ENCODE measurements around the gene KLHL30. TPM values are rescaled to one million over a fixed set of nuclear protein-coding genes. Genes with fewer than 3 reads are reported as not detected.

The KLHL30 gene
- total RNA-seq, 4 donors from 2014 or later, result 0.14 to 5.6 TPM; not detected in 2

- no peak for TF ChIP-seq EP300 (IDR thresholded peaks at IDR 0.05; ENCODE audit: low read depth)
- no peak for TF ChIP-seq POLR2A (IDR thresholded peaks at IDR 0.05)
- 86% methylated on average over 21 of the region's 21 CpGs; no CpG with 5 or more reads in 1 of the 2 donors for WGBS, 2 donors (ENCODE audit: low coverage in 1 of 2)
- H3K4me1 ChIP-seq, result peaks cover 12 to 26% (median 20%) of the 10 kb centered on the region in 4 donors
- no peaks in the 10 kb centered on the region for H3K9me3 ChIP-seq
- DNase-seq, result no peak
- no peak overlapping the region for H3K4me3 ChIP-seq
- H3K27me3 ChIP-seq, result peaks cover 61% of the 10 kb centered on the region
- in situ Hi-C loops (cut with MboI; ENCODE audit: low pct_ligation_motif_present in 1 of 4, low pct_unique_long_range_greater_than_20kb in 1 of 4, low sequenced_read_pairs in 3 of 4), result no loop called here
- no peaks in the 10 kb centered on the region for H3K36me3 ChIP-seq
- H3K27ac ChIP-seq, result no peak overlapping the region
- intact Hi-C loops (cut with DNase I; ENCODE audit: low total_unique reads), result loop anchor here (1.0 kb wide), 1 partner anchor 101 kb away; no protein-coding TSS in a partner anchor
Measured at GRCh38 chr2:238161291-238162051, 23.0 kb downstream of the KLHL30 start.

GRCh38 chr2:238162251-238162845, 23.9 kb downstream of the KLHL30 start:
- 76% methylated on average over 13 of the region's 14 CpGs; no CpG with 5 or more reads in 1 of the 2 donors for WGBS, 2 donors (ENCODE audit: low coverage in 1 of 2)

GRCh38 chr2:238162846-238163441, 24.5 kb downstream of the KLHL30 start:
- Histone ChIP-seq H3K4me3 (no peak overlapping the region), H3K9me3 (no peaks in the 10 kb centered on the region), H3K27me3 (peaks cover 59% of the 10 kb centered on the region), H3K27ac (no peak overlapping the region), H3K4me1 (peaks cover 11 to 26% (median 19%) of the 10 kb centered on the region in 4 donors), H3K36me3 (no peaks in the 10 kb centered on the region)
- DNase-seq, result no peak
- in situ Hi-C loops (cut with MboI; ENCODE audit: low pct_ligation_motif_present in 1 of 4, low pct_unique_long_range_greater_than_20kb in 1 of 4, low sequenced_read_pairs in 3 of 4), result no loop called here
- intact Hi-C loops (cut with DNase I; ENCODE audit: low total_unique reads), result loop anchor here (1.0 kb wide), 1 partner anchor 99 kb away; no protein-coding TSS in a partner anchor
- no peak for TF ChIP-seq EP300 (IDR thresholded peaks at IDR 0.05; ENCODE audit: low read depth)
- TF ChIP-seq POLR2AphosphoS5 (IDR thresholded peaks at IDR 0.05), result no peak
- TF ChIP-seq CTCF (IDR thresholded peaks at IDR 0.05), result no peak
- no peak for TF ChIP-seq POLR2A (IDR thresholded peaks at IDR 0.05)
- 40% methylated on average over 1 to 8 of the region's 15 CpGs for WGBS, 2 donors (ENCODE audit: low coverage in 1 of 2)

More at GRCh38 chr2:238162251-238162845, 23.9 kb downstream of the KLHL30 start:
- TF ChIP-seq POLR2AphosphoS5 (IDR thresholded peaks at IDR 0.05), result no peak
- no peak for TF ChIP-seq POLR2A (IDR thresholded peaks at IDR 0.05)
- no peak for TF ChIP-seq EP300 (IDR thresholded peaks at IDR 0.05; ENCODE audit: low read depth)
- no peak for TF ChIP-seq CTCF (IDR thresholded peaks at IDR 0.05)
- Histone ChIP-seq H3K36me3 (no peaks in the 10 kb centered on the region), H3K9me3 (no peaks in the 10 kb centered on the region), H3K27me3 (peaks cover 61% of the 10 kb centered on the region), H3K4me3 (no peak overlapping the region), H3K4me1 (peaks cover 12 to 26% (median 20%) of the 10 kb centered on the region in 4 donors), H3K27ac (no peak overlapping the region)
- in situ Hi-C loops (cut with MboI; ENCODE audit: low pct_ligation_motif_present in 1 of 4, low pct_unique_long_range_greater_than_20kb in 1 of 4, low sequenced_read_pairs in 3 of 4) (no loop called here), intact Hi-C loops (cut with DNase I; ENCODE audit: low total_unique reads) (loop anchor here (1.0 kb wide), 1 partner anchor 100 kb away; no protein-coding TSS in a partner anchor)
- no peak for DNase-seq

GRCh38 chr2:238163481-238164198, 25.2 kb downstream of the KLHL30 start:
- WGBS, 2 donors (ENCODE audit: low coverage in 1 of 2), result 7 to 52% methylated on average over 4 to 37 of the region's 95 CpGs
- peaks cover 4 to 19% (median 12%) of the 10 kb centered on the region in 4 donors for H3K4me1 ChIP-seq
- no peaks in the 10 kb centered on the region for H3K36me3 ChIP-seq
- no peak overlapping the region for H3K4me3 ChIP-seq
- in situ Hi-C loops (cut with MboI; ENCODE audit: low pct_ligation_motif_present in 1 of 4, low pct_unique_long_range_greater_than_20kb in 1 of 4, low sequenced_read_pairs in 3 of 4) (no loop called here), intact Hi-C loops (cut with DNase I; ENCODE audit: low total_unique reads) (no loop called here)
- peaks cover 52% of the 10 kb centered on the region for H3K27me3 ChIP-seq
- no peaks in the 10 kb centered on the region for H3K9me3 ChIP-seq
- no peak for DNase-seq
- no peak for TF ChIP-seq POLR2AphosphoS5 (IDR thresholded peaks at IDR 0.05)
- no peak for TF ChIP-seq POLR2A (IDR thresholded peaks at IDR 0.05)
- H3K27ac ChIP-seq, result no peak overlapping the region

Data from transverse colon (tissue), 4 donors.